HCT116 (cell line): Measurements from ENCODE around the gene ACBD7. TPM values are rescaled to one million over a fixed set of nuclear protein-coding genes. Genes with fewer than 3 reads are reported as not detected.

Source experiments
- ATAC-seq: fragments of 200-7000 bp; cut with Tn5 transposase; 2 replicates; pipeline ENCODE4 v1.9.1; 2020; ENCODE audit warnings: mild to moderate bottlenecking, moderate library complexity
- BruUV-seq: library from RNA; stranded (reverse); fragments of 400-500 nt; replicated peaks from 2 replicates; lab custom pipeline; 2021; lab: Mats Ljungman, UMichigan
- CTCF ChIA-PET: fragments of 300-600 bp; sonication (Branson Sonifier 250); formaldehyde crosslinking; loops from one replicate; lab custom pipeline; 2021; ENCODE audit warnings: antibody characterized with exemption; lab: Charles Lee
- POLR2A ChIA-PET: fragments of 300-600, 350-600 bp; sonication (Branson Sonifier 250); formaldehyde crosslinking; loops from one replicate; lab custom pipeline; 2021; ENCODE audit warnings: antibody characterized with exemption; lab: Charles Lee
- RAD21 ChIA-PET, 2 experiments: fragments of 300-600 bp; sonication (Branson Sonifier 250); formaldehyde crosslinking; loops; one replicate each; lab custom pipeline; 2023; ENCODE audit warnings: low total read pairs in 2 of 2; ENCODE audit not compliant: uncharacterized antibody in 2 of 2, unreplicated experiment in 2 of 2, low non-redundant PET in 1 of 2; lab: Charles Lee
- DNase-seq: peaks from one replicate; pipeline ENCODE4 v3.0.0-alpha.2; 2010; ENCODE audit warnings: low read depth, low spot score
- H2AFZ ChIP-seq: fragments of 200-600 bp; shearing (Covaris generic), sonication (generic); 2 replicates; pipeline ENCODE4 v1.6.1; 2017; ENCODE audit warnings: low read depth, mixed run types, mixed read lengths, antibody characterized with exemption, low read length; ENCODE audit not compliant: poor library complexity, severe bottlenecking
- H3K27ac ChIP-seq: 2 replicates; pipeline ENCODE4 v1.5.1; 2012; ENCODE audit warnings: low read depth, low read length
- H3K27me3 ChIP-seq: fragments of 200-600 bp; sonication (generic); 2 replicates; pipeline ENCODE4 v1.6.1; 2016; ENCODE audit warnings: mixed run types, low read length, mixed read lengths; ENCODE audit not compliant: insufficient read depth
- H3K36me3 ChIP-seq, 2 experiments: fragments of 200-500 bp in 1 of 2; fragments of 200-600 bp in 1 of 2; sonication (Bioruptor generic) in 1 of 2; sonication (generic) in 1 of 2; 2 replicates each; pipeline versions ENCODE4 v1.5.1 to v1.6.1; 2014 to 2016; ENCODE audit warnings: low read length in 2 of 2, inconsistent platforms in 1 of 2, mixed read lengths in 1 of 2, mixed run types in 1 of 2; ENCODE audit not compliant: insufficient read depth in 2 of 2, control insufficient read depth in 1 of 2
- H3K4me1 ChIP-seq, 2 experiments: fragments of 200-600 bp in 1 of 2; sonication (generic) in 1 of 2; 2 replicates each; pipeline versions ENCODE4 v1.5.1 to v1.6.1; 2012 to 2017; ENCODE audit warnings: low read length in 2 of 2, inconsistent platforms in 1 of 2, mild to moderate bottlenecking in 1 of 2, mixed read lengths in 1 of 2, mixed run types in 1 of 2, moderate library complexity in 1 of 2; ENCODE audit not compliant: insufficient read depth in 2 of 2, control insufficient read depth in 1 of 2
- H3K4me2 ChIP-seq: fragments of 200-600 bp; sonication (generic); 2 replicates; pipeline ENCODE4 v1.6.1; 2017; ENCODE audit warnings: mixed run types, low read length, mixed read lengths
- H3K4me3 ChIP-seq, 2 experiments: fragments of 200-600 bp in 1 of 2; sonication (generic) in 1 of 2; replicated peaks in 1 of 2; 2 replicates each; pipeline ENCODE4 v1.5.1; 2011 to 2016; ENCODE audit warnings: low read length in 2 of 2, control low read depth in 1 of 2, low read depth in 1 of 2, mild to moderate bottlenecking in 1 of 2, mixed read lengths in 1 of 2, mixed run types in 1 of 2
- H3K79me2 ChIP-seq: fragments of 200-600 bp; sonication (generic); 2 replicates; pipeline ENCODE4 v1.6.1; 2017; ENCODE audit warnings: mild to moderate bottlenecking, mixed run types, low read length, moderate library complexity, mixed read lengths; ENCODE audit not compliant: insufficient read depth
- H3K9ac ChIP-seq: fragments of 200-600 bp; sonication (generic); 2 replicates; pipeline ENCODE4 v1.6.1; 2016; ENCODE audit warnings: low read length, mixed read lengths
- H3K9me2 ChIP-seq: fragments of 200-600 bp; sonication (generic), shearing (Covaris generic); 2 replicates; pipeline ENCODE4 v1.6.1; 2017; ENCODE audit warnings: mixed run types, mild to moderate bottlenecking, moderate library complexity; ENCODE audit not compliant: insufficient read depth
- H3K9me3 ChIP-seq, 2 experiments: fragments of 200-500 bp in 1 of 2; fragments of 200-600 bp in 1 of 2; sonication (Bioruptor generic) in 1 of 2; sonication (generic) in 1 of 2; 2 replicates each; pipeline ENCODE4 v1.6.1; 2014 to 2017; ENCODE audit warnings: low read length in 2 of 2, mixed read lengths in 2 of 2, inconsistent platforms in 1 of 2, low read depth in 1 of 2, mild to moderate bottlenecking in 1 of 2, mixed run types in 1 of 2, moderate library complexity in 1 of 2; ENCODE audit not compliant: control insufficient read depth in 1 of 2, insufficient read depth in 1 of 2
- H4K20me1 ChIP-seq: fragments of 200-600 bp; sonication (generic), shearing (Covaris generic); 2 replicates; pipeline ENCODE4 v1.6.1; 2017; ENCODE audit warnings: mixed run types, mild to moderate bottlenecking, moderate library complexity; ENCODE audit not compliant: insufficient read depth
- CBX3 ChIP-seq: IDR thresholded peaks from 2 replicates; pipeline ENCODE4 v1.6.1; 2012; ENCODE audit warnings: low read depth
- EGR1 ChIP-seq: IDR thresholded peaks from 2 replicates; pipeline ENCODE4 v1.6.1; 2012; ENCODE audit warnings: low read depth
- ELF1 ChIP-seq: IDR thresholded peaks from 2 replicates; pipeline ENCODE4 v1.6.1; 2012; ENCODE audit warnings: low read depth, borderline replicate concordance
- FOSL1 ChIP-seq: IDR thresholded peaks from 2 replicates; pipeline ENCODE4 v1.6.1; 2012; ENCODE audit warnings: low read depth
- POLR2A ChIP-seq: IDR thresholded peaks from 2 replicates; pipeline ENCODE4 v1.7.0; 2011; ENCODE audit warnings: borderline replicate concordance; ENCODE audit not compliant: insufficient read depth, insufficient read length; ENCODE audit errors: extremely low read depth
- POLR2AphosphoS5 ChIP-seq: IDR thresholded peaks from 2 replicates; pipeline ENCODE4 v1.6.1; 2011; ENCODE audit warnings: mild to moderate bottlenecking, low read depth, low read length, moderate library complexity
- REST ChIP-seq: IDR thresholded peaks from 2 replicates; pipeline ENCODE4 v1.6.1; 2012; ENCODE audit warnings: low read depth
- SIN3A ChIP-seq: IDR thresholded peaks from 2 replicates; pipeline ENCODE4 v1.6.1; 2012; ENCODE audit warnings: low read depth
- SRF ChIP-seq: IDR thresholded peaks from 2 replicates; pipeline ENCODE4 v1.6.1; 2012; ENCODE audit warnings: low read depth
- ZFX ChIP-seq: fragments of 450-650 bp; IDR thresholded peaks from 2 replicates; pipeline ENCODE4 v1.6.1; 2017
- ZNF274 ChIP-seq: fragments of 200-500 bp; sonication (Bioruptor generic); IDR thresholded peaks from 2 replicates; pipeline ENCODE4 v1.6.1; 2014; ENCODE audit warnings: mild to moderate bottlenecking, low read depth, low read length, inconsistent platforms
- intact Hi-C: fragments of 100-400 bp; cut with micrococcal nuclease; formaldehyde crosslinking; loops from 2 replicates; pipeline ENCODE4 v1.10.0; 2022
- total RNA-seq: library from RNA; stranded (reverse); gene quantifications from one replicate; pipeline ENCODE4 v1.2.1, GENCODE V29; 2021; ENCODE audit not compliant: unreplicated experiment
- TF ChIP-seq, protein P1 (sequence below), 3 experiments: fragments of 200-600 bp in 1 of 3; sonication (generic) in 1 of 3; IDR thresholded peaks in 2 of 3; conservative IDR thresholded peaks in 1 of 3; 2 replicates each; pipeline ENCODE4 v1.5.1; 2012 to 2017; ENCODE audit warnings: low read depth in 2 of 3, low read length in 2 of 3, antibody characterized with exemption in 1 of 3, borderline replicate concordance in 1 of 3, control low read depth in 1 of 3, mild to moderate bottlenecking in 1 of 3, mixed read lengths in 1 of 3, mixed run types in 1 of 3, moderate library complexity in 1 of 3; ENCODE audit not compliant: insufficient read depth in 1 of 3

The ACBD7 gene
- total RNA-seq, 1 experiment from 2014 or later, result 3.3 TPM

- Histone ChIP-seq H3K79me2 (no peaks in the 10 kb centered on the region), H2AFZ (no peak overlapping the region), H3K36me3 (no peaks in the 10 kb centered on the region), H3K4me1 (peaks cover 0 to 6% of the 10 kb centered on the region in 2 experiments; a peak in 2 of 4 replicates), H3K4me3 (no peak overlapping the region), H3K27me3 (no peaks in the 10 kb centered on the region), H3K9ac (no peak overlapping the region), H4K20me1 (no peaks in the 10 kb centered on the region), H3K9me2 (no peaks in the 10 kb centered on the region), H3K27ac (no peak overlapping the region), H3K4me2 (no peak overlapping the region), H3K9me3 (no peaks in the 10 kb centered on the region)
- no TSS peak for BruUV-seq
- DNase-seq (no peak), ATAC-seq (peak; percentile 69)
- intact Hi-C loops, result no loop called here
- ChIA-PET POLR2A (no interaction called here), CTCF (no interaction called here), RAD21 (no interaction called here)
- TF ChIP-seq, protein P1, sequence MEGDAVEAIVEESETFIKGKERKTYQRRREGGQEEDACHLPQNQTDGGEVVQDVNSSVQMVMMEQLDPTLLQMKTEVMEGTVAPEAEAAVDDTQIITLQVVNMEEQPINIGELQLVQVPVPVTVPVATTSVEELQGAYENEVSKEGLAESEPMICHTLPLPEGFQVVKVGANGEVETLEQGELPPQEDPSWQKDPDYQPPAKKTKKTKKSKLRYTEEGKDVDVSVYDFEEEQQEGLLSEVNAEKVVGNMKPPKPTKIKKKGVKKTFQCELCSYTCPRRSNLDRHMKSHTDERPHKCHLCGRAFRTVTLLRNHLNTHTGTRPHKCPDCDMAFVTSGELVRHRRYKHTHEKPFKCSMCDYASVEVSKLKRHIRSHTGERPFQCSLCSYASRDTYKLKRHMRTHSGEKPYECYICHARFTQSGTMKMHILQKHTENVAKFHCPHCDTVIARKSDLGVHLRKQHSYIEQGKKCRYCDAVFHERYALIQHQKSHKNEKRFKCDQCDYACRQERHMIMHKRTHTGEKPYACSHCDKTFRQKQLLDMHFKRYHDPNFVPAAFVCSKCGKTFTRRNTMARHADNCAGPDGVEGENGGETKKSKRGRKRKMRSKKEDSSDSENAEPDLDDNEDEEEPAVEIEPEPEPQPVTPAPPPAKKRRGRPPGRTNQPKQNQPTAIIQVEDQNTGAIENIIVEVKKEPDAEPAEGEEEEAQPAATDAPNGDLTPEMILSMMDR (IDR thresholded peaks at IDR 0.05 in 2 of 3, conservative IDR thresholded peaks at IDR 0.05 in 1 of 3; ENCODE audit: borderline replicate concordance in 1 of 3, insufficient read depth in 1 of 3, low read depth in 2 of 3, low read length in 2 of 3), result no peak
- TF ChIP-seq CBX3 (no peak), ZNF274 (no peak), ELF1 (no peak), POLR2A (no peak), ZFX (no peak), SIN3A (no peak), SRF (no peak), POLR2AphosphoS5 (no peak), REST (no peak), FOSL1 (no peak), EGR1 (no peak)
Measured at GRCh38 chr10:15035385-15036301, 52.9 kb downstream of the ACBD7 start.
